Activated CD8-positive, alpha-beta memory T cell treated with anti-CD3 and anti-CD28 coated beads, Interleukin-2, amount 50 U/mL, for 1 hour (primary cell): Measurements from ENCODE around the gene CCNQ.

ENCODE experiments used
- DNase-seq: peaks from one replicate; pipeline ENCODE4 v3.0.0-alpha.2; 2020; ENCODE audit errors: extremely low read depth

The CCNQ gene

DNA sequence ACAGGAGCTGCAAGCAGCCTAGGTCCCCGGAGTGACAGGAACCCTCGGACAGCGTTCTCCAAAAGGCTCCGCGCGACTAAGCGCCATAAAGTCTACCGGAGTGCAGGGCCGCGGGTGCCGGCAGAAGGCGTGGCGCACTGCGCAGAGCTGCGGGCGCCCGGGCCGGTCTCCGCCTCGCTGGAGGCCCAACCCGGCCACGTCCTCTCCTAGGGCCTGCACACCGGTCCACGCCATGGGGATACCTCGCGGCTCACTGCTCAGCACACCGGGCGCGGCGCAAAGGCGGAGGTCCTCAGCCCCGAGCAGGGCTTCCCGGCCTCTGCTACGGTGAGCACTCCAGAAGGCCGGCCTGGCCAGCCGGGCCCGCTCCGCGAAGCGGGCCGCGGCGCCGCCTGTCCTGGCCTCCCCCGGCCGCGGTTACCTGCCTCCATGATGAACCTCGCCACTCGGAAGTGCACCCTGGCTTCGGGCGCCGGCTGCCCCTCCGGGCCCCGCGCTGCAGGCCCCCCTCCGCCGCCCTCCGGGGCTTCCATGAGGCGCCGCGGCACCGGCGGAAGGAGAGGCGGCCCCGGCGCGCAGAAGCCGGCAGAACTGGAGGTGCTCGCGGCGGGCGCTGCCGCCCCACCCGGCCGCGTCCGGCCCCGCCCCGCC lies at the start of gene CCNQ:
Gene CCNQ, minus strand, starts transcription at position 599 of the 651 bp plus-strand sequence. Its CDS starts 66 bp downstream, at position 533.
- no peak for DNase-seq

DNA sequence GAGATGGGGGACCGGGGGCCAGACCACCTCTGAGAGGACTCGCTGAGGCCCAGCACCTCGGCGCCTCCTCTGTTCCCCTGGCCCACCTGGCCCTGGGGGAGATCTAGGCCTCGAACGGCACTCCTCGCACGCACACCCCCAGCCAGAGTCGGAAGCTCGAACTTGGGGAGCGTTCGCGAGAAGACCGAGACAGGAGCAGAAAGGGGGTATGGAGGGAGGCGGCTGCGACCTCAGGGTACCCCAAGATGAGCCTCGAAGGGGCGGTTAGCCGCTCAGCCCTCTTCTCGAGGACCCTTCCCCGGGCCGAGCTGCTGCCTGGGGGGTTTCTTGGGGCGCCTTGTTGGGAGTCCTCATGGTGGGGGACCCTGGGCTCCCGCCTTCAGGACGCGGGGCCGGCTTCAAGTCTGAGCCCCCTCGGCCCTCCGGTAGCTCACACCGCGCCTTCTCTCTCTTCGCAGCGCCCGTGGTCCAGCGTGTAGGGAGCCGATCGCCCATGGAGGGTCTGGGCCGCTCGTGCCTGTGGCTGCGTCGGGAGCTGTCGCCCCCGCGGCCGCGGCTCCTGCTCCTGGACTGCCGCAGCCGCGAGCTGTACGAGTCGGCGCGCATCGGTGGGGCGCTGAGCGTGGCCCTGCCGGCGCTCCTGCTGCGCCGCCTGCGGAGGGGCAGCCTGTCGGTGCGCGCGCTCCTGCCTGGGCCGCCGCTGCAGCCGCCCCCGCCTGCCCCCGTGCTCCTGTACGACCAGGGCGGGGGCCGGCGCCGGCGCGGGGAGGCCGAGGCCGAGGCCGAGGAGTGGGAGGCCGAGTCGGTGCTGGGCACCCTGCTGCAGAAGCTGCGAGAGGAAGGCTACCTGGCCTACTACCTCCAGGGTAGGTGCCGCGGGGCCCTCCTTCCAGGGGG lies 48.8 kb upstream of the CCNQ start:
- no peak for DNase-seq

DNA sequence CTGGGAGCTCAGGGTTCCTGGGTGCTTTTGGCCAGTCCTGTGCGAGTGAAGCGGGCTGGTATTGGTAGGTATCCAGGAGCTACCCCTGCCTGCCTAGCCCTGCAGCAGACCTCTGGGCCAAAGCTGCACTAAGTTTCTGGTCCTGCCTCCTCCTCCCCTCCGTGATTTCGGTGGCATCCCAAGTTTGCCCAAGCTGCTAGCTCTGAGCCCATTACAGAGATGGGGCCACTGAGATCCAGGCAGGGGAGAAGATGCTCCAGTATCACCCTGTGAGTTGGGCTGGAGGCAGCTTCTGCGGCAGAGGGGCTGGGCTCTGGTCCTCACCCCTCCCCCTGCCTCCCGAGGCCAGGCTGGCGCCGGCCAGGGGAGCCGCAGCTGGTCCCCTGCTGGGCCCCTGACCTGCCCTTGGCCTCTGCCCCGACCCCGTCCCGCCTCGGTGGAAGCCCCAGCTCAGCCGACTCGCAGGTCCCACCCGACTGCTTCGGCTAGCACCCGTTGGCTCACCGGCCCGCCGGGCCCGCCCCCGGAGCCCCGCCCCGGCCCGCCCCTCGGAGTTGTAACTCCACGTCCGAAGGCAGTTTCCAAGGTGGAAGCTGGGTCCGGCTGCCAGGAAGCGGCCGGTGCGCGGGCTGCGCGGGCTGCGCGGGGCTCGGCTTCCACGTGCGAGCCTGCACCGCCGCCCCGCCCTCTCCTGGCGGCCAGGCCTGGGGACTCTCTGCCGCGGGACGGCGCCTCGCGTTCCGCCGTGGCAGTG lies 47.9 kb upstream of the CCNQ start, which contains the start of gene DUSP9:
Gene DUSP9, plus strand, starts transcription at position 584 of the 754 bp plus-strand sequence. CDS start 751 bp downstream, outside the sequence.
- no peak for DNase-seq

DNA sequence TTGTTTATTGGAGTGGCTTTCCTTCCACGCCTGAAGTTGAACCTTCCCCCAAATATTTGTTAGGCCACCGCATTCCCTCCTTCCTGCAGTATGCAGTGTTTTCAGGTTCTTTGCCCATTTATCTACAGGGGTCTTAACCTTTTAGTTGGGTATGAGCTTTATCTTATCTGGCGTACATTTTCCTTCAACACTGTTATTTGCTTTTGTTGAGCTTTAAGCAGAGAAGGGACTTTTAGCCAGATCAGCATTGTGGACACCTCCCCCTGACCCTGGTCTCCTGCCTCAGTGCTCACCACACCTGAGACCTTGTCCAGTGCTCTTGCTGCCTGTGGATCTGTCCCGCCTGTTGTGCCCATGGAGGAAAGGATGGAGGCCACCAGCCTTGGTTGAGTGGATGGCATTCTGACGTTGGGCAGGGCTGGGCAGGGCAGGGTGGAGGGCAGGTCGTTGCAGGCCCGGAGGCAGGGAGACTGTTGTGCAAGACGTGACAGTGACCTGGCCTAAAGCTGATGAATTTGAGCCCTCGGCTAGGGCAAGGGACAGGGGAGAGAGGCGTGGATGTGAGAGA lies 47.1 kb upstream of the CCNQ start:
- DNase-seq: no peak

DNA sequence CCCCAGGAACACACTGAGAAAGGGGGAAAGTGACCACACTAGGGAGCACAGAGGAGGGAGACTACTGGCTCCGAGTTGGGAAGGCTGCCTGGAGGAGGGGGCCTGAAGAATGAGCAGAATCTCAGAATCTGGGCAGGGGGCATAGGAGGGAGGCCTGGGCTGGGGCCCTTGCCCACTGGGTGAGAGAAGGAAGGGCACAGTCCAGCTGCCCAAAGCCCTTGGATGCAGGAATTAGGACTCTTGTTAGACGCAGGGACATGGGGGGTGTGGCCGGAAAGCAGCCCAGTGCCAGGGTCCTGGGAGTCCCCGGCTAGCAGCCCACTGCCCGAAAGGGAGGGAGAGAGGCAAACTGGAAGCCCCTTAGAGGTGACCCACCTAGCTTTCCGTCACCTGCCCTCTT lies 46.2 kb upstream of the CCNQ start:
- DNase-seq: no peak

DNA sequence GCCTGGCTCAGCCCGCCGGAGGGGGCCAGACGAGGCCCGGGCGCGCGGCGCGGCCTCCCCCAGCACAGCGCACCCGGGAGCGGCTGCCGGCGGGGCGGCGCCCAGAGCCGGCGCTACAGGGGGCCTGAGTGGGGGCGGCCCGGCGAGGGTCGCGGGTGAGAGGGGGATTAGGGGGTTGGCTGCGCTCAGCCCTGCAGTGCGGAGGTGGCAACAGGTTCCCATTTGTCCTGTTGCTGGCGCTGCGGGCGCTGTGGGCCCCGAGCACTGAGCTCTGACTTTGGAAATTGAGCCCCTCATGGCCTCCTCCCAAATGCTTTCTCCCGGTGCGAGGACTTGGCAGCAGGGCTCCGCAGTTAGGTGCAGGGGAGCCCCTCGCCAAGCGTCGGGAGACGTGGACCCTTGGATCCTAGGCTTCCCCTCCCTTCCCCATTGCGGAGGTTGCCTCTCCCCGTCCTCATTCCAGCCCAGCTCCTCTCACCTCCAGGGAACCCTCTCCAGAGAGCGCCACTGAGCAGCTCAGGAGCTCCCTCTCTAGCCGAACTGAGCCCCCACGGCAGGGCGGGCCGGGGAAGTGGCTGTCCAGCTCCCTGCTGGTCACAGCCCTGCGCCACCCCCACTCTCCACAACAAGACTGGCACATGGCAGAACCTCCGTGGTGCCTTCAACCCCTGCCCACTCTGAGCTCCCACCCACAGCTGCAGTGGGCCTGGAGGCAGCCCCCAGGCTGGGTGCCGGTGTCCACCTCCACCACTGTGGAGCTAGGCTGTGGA lies 45.6 kb upstream of the CCNQ start:
- no peak for DNase-seq

DNA sequence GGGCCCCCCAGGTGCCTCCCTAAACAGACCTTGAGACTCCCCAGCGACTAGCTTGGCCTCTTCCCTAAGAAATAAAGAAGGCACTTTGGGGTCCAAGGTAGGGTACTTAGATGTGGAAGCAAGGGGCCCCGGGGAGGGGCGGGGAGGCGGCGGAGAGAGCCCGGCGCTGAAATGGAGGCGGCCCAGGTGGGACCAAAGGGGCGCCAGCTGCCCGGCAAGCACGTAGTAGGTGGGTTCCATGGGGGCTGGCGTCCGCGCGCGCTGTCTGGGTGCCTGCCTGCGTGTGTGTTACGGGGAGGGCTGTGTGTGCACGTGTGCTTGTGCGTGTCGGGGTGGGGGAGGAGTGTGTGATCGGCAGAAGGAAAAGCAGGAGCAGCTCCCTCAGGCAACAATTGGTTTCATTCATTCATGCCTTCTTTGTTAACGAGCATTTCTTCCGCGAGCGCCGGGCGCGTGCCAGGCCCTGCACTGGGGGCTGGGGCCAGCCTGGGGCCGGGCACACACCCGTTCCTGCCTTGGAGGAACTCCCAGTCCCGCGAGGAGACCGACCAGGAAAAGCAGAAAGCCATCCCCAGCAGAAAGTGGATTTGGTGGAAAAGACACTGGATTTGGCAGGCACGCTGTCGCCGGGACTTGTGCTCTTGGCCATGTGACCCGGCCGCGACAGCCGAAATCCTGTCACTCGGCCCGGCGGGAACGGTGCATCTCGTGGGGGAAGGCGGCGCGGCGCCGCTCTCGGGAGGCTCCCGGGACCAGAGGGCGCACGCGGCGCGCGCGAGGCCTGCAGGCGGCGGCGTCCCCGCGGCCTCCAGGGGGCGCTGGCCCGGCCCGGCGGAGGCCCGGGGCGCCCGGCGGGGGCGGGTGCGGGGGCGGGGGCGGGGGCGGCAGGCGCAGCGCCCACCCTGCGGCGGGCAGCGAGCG lies 44.8 kb upstream of the CCNQ start:
- DNase-seq: no peak

DNA sequence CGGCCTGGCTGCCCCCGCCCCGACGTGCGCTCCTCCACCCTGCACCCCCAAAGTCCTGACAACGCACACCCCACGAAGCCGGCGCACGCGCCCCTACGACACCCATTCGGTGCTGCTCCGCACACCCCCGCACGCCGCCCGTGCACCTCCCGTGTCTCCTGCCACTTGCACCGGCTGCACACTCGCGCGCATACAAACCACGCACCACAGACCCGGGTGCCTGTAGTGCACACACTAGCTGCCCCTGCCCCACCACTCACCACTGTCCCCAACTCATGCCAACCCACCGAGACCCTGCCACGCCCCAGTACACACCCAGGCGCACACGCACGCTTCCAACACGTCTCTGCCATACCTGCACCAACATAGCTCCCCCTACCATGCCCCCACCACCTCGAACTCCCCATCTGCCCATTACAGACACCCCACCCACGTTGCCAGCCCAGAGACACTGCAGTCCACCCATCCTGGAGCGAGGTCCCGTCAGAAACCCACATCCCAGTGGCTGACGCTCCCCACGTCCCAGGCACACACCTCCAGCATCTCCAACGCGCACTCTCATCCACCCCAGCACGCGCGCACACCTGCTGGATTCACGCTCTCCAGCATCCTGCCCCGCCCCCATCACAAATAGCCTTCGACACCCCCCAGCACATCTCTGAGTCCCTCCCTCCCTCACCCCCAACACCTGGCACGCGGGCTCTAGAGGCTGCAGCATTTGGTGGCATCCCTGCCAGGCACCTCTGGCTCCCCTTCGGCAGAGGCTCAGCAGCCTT lies 43.9 kb upstream of the CCNQ start:
- DNase-seq: no peak

DNA sequence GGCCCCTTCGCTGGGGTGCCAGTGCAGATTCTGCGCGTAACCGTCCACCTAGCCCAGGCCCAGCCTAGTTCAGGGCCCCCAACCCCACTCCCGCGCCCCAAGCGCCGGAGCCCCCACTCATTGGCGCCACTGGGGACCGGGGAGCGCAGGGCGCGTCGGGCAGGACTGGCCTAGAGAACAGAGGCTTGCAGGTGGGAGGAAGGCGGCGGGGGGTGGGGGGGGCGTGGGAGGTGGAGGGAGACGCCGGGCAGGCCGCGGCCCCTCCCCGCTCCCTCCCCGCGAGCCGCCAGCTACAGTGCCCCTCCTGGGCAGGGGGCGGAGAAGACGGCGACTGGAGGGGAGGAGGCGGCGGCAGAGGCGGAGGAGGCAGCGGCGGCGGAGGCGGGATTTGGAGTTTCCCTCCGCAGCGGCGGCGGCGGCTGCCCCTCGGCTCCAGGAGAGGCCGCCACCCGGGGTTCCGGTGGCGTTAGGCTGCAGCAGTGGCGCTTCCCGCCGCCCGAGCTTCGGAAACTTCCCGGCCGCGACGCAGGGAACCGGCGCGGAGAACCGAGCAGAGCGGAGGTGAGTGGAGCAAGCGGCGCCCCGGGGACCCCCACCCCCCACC lies 43.2 kb upstream of the CCNQ start:
- no peak for DNase-seq

DNA sequence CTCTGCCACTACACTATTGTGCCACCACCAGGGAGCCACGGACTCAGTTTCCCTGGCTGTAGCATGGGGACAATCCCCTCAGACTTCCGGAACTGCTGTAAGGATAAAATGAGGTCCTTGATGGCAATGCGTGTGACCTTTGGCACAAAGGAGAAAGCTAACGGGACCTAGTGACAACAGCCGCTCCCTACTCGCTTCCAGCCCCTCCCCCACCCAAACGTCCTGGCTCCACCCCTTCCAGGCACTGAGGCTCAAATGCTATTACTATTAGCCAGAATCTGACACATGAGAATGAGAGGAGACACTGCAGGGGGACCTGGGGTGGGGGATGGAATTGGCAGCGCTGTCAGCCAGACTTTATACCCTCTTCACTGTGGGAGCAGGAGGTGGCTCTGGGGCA lies 42.7 kb upstream of the CCNQ start:
- no peak for DNase-seq

DNA sequence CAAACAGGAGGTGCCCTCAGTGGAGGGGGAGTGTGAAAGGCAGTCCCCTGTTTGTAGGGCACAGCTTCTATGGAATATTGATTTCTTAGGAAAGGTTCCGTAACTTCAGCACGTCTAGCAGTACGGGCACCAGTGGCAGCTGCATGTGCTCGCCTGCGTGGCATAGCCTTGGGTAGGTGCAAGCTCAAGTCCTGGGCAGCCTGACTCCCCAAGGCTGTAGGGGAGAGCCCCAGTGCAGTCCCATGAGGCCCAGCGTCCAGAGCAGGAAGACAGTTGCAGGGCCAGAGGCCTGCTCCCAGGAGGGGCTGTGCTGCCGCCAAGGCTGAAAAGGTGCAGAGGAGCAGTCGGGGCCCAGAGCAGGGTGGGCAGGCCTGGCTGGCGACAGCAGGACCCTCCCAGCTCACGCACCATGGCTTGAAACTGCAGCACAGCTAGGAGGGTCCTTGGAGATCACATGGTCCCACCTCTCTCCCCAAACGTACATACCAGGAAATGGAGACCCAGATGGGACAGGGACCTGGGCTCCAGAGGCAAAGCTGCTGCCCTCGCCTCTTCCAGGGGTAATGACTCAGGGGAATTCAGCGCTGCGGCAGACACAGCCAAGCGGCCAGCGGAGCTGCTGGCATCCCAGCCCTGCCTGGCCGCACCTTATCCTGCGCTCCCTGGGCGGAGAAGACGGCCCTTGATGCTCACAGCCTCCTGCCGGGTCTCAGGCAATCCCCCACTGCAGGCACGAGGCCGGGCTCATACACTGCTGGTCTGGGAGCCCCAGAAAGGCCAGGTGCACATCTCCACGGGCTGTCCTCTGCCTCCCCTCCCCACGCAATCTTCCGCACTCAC lies 42.0 kb upstream of the CCNQ start:
- DNase-seq: no peak

DNA sequence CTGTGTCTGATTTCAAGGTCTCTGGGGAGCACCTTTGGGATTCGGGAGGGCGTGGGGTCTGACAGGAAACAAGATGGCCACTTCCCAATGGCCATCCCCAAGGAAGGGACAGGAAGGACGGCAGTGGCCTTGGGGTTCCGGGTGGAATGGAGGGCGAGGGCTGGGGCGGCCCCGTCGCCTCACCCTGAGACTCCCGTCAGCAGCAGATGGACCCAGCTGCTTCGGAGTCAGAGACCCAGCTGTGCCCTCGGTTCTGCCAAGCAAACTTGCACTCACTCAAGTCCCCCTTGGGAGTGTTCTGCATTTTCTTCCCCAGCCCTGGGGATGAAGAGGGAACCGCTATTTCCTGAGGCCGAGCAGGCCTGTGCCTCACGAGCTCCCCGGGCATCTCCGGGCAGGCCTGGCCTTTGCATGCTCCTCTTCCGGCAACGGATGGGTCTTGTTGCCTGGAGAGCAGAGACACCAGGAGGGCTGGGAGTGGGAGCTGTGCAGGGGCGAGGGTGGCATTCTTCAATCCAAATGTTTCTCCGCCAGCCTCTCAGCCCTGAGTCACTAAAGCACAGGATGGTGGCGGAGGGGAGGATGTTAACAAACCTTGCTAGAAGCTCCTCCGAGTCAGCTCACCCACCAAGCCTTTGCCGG lies 41.2 kb upstream of the CCNQ start:
- DNase-seq: no peak

DNA sequence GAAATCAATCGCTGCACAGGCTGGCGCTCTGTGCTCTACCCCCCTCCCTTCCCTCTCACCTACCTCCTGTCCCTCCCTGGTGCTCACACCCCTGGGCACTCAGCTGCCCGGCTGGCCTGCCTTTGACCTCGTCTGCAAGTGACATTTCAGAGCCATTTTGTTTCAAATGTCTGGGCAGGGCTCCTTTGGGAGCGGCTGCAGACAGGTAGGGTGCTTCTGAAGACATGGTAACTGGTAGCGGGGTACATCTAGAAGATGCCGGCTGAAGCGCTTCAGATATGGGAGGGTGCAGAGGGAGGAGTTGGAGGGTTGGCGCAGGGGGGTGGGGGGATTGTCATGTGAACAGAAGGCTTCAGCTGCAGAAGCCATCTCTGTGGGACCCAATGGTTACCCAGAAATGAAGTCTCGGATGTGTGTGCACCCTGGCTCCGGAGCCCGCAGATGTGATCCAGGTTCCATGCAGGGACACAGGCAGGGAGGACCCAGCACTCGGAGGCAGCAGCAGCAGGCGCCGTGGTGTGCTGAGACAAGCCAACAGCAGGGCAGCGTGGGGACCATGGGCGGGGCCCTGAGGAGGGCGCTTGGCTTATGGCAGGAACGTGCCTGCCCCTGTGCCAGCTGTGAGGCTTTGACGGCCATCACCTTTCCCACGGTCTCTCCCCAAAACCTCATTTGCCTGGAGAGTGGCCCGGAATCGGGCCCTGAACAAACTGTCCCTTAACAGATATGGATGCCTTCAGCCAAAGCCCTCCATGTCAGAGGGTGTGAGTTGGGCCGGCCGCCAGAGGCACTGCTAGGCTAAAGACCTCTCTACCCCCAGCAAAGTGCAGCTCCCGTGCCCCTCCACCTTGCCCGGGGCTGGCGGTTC lies 40.5 kb upstream of the CCNQ start:
- DNase-seq: no peak

DNA sequence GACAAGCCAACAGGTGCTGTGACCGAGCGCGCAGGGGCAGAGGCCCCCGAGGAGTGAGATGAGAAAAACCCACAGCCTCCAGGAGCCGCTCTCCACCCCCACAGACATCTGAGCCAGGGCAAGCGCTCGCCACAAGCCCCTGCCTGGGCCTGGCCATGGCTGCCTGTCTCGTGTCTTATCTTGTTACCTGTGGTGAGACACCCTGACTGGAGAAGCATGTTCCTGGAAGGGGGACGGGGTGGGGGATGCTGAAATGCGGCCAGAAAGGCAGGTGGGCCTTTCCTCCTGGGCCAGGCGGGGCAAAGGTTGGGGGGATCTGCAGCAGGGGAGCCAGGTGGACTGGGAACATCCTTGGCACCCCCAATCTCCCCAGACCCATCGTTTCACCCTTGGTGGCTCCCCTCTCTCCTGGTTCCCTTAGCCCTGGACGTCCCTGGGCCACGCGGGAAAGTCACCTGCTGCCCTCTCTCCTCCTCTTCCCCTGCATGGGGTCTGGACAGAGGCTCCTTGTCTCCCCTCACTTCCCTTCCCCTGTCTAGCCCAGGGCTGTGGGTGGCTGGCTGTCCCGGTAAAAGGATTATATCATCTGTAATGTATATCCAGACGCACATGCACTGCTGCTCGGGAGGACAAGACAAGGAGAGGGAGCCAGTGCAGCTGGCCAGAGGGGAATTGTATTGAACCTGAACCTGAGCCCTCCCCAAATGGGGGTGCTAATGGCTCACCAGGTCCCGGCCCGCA lies 39.7 kb upstream of the CCNQ start:
- DNase-seq: no peak

DNA sequence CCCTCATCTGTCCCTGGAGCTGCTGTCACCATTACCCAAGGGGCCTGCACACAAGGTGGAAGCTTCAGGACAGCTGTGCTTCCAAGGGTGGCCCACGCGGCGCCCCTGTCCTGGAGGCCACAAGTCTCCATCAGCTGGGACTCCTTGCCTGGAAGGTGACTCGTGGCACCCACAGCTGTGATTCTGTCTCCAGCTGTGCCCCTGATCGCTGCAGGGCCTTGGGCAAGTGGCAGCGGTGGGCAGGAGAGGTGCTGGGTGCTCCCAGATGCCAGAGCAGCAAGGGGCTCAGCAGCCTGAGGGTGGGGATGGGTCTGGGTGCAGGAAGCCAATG lies 39.1 kb upstream of the CCNQ start:
- no peak for DNase-seq
